GM23338 (cell line): ENCODE measurements around the gene SBK1. TPM values are rescaled to one million over a fixed set of nuclear protein-coding genes. Genes with fewer than 3 reads are reported as not detected.

Experiments used
- ATAC-seq: fragments of 200-7000 bp; cut with Tn5 transposase; 3 replicates; pipeline ENCODE4 v1.9.1; 2020
- DNase-seq: peaks from one replicate; pipeline ENCODE4 v3.0.0-alpha.2; 2015; ENCODE audit warnings: low spot score
- H2AFZ ChIP-seq: fragments of 200-600 bp; sonication (generic); 2 replicates; pipeline ENCODE4 v1.8.0; 2016; ENCODE audit warnings: antibody characterized with exemption, mild to moderate bottlenecking, moderate library complexity
- H3F3A ChIP-seq: fragments of 200-600 bp; sonication (generic); replicated peaks from 2 replicates; pipeline ENCODE4 v1.8.0; 2017; ENCODE audit warnings: antibody characterized with exemption, mixed run types, low read depth
- H3K27ac ChIP-seq: fragments of 200-600 bp; sonication (generic); 2 replicates; pipeline ENCODE4 v1.6.1; 2016; ENCODE audit warnings: low read depth
- H3K27me3 ChIP-seq: fragments of 200-600 bp; sonication (generic); 2 replicates; pipeline ENCODE4 v1.8.0; 2016; ENCODE audit warnings: mild to moderate bottlenecking, mixed run types, moderate library complexity; ENCODE audit not compliant: insufficient read depth
- H3K36me3 ChIP-seq: fragments of 200-600 bp; sonication (generic); 2 replicates; pipeline ENCODE4 v1.8.0; 2016; ENCODE audit warnings: mild to moderate bottlenecking; ENCODE audit not compliant: insufficient read depth
- H3K4me1 ChIP-seq: fragments of 200-600 bp; sonication (generic); 2 replicates; pipeline ENCODE4 v1.8.0; 2016; ENCODE audit warnings: mild to moderate bottlenecking, moderate library complexity; ENCODE audit not compliant: insufficient read depth
- H3K4me2 ChIP-seq: fragments of 200-600 bp; sonication (generic); 2 replicates; pipeline ENCODE4 v1.7.1; 2017; ENCODE audit warnings: mixed run types
- H3K4me3 ChIP-seq: fragments of 200-600 bp; sonication (generic); 2 replicates; pipeline ENCODE4 v1.6.1; 2016; ENCODE audit warnings: mixed run types
- H3K79me2 ChIP-seq: fragments of 200-600 bp; sonication (generic); replicated peaks from 2 replicates; pipeline ENCODE4 v1.8.0; 2017; ENCODE audit warnings: mild to moderate bottlenecking; ENCODE audit not compliant: insufficient read depth
- H3K9me2 ChIP-seq: fragments of 200-600 bp; sonication (generic); 2 replicates; pipeline ENCODE4 v1.8.0; 2017; ENCODE audit not compliant: insufficient read depth
- H4K20me1 ChIP-seq: fragments of 200-600 bp; sonication (generic); replicated peaks from 2 replicates; pipeline ENCODE4 v1.8.0; 2017; ENCODE audit warnings: mild to moderate bottlenecking; ENCODE audit not compliant: insufficient read depth
- H3K27ac Mint-ChIP-seq: 2 replicates; pipeline ENCODE4 v1.8.0; 2020; ENCODE audit warnings: inconsistent platforms, mild to moderate bottlenecking, moderate library complexity, mixed read lengths
- H3K27me3 Mint-ChIP-seq: 3 replicates; pipeline ENCODE4 v1.8.0; 2022; ENCODE audit warnings: low read depth, mild to moderate bottlenecking, moderate library complexity, mixed read lengths, inconsistent platforms; ENCODE audit not compliant: insufficient read depth, poor library complexity
- H3K36me3 Mint-ChIP-seq: 3 replicates; pipeline ENCODE4 v1.8.0; 2021; ENCODE audit warnings: low read depth, mild to moderate bottlenecking, inconsistent platforms, moderate library complexity, mixed read lengths
- H3K4me1 Mint-ChIP-seq: 3 replicates; pipeline ENCODE4 v1.8.0; 2020; ENCODE audit warnings: mild to moderate bottlenecking, inconsistent platforms, mixed read lengths
- H3K4me3 Mint-ChIP-seq: 3 replicates; pipeline ENCODE4 v1.8.0; 2021; ENCODE audit warnings: moderate library complexity, mild to moderate bottlenecking, inconsistent platforms, mixed read lengths
- H3K9me3 Mint-ChIP-seq: 3 replicates; pipeline ENCODE4 v1.8.0; 2020; ENCODE audit warnings: moderate library complexity, mild to moderate bottlenecking, inconsistent platforms, mixed read lengths
- CTCF ChIP-seq, 2 experiments: fragments of 200-600 bp in 1 of 2; sonication (generic) in 1 of 2; conservative IDR thresholded peaks; 2 replicates each; pipeline versions ENCODE4 v1.5.1 to v1.6.1; 2016 to 2017; ENCODE audit warnings: antibody characterized with exemption in 2 of 2, low read depth in 2 of 2, mild to moderate bottlenecking in 2 of 2, moderate library complexity in 1 of 2
- ETS1 ChIP-seq: IDR thresholded peaks from 2 replicates; pipeline ENCODE4 v1.6.1; 2016; ENCODE audit warnings: antibody characterized with exemption
- POLR2AphosphoS5 ChIP-seq: IDR thresholded peaks from 2 replicates; pipeline ENCODE4 v1.6.1; 2016; ENCODE audit warnings: antibody characterized with exemption, low read depth
- REST ChIP-seq: IDR thresholded peaks from one replicate; pipeline ENCODE4 v1.6.1; 2018; ENCODE audit warnings: antibody characterized with exemption; ENCODE audit not compliant: unreplicated experiment
- ZNF114 ChIP-seq: fragments of 250-450 bp; sonication (Bioruptor Pico); IDR thresholded peaks from 2 replicates; pipeline ENCODE4 v1.5.0; 2020; ENCODE audit warnings: mild to moderate bottlenecking, moderate library complexity
- ZNF462 ChIP-seq: fragments of 250-450 bp; sonication (Bioruptor Pico); IDR thresholded peaks from 2 replicates; pipeline ENCODE4 v1.5.0; 2020; ENCODE audit warnings: mild to moderate bottlenecking, moderate library complexity
- polyA plus RNA-seq: library from polyadenylated mRNA; unstranded; fragments of >200 nt; fragmentation: Nextera tagmentation; extraction: Ambion mirVana; gene quantifications from 2 replicates; pipeline ENCODE4 v1.2.1, GENCODE V29; 2016
- total RNA-seq: library from RNA; depleted of rRNA; stranded (reverse); fragments of >200 nt; shearing (Covaris generic); gene quantifications from 2 replicates; pipeline ENCODE4 v1.2.3, GENCODE V29; 2014

Gene SBK1
- total and polyA plus RNA-seq, 2 experiments from 2014 or later = 23.9 to 68.1 TPM

GRCh38 chr16:28273511-28273910 lies 18.8 kb upstream of the SBK1 start:
- no peaks in the 10 kb centered on the region for H3F3A ChIP-seq
- Mint-ChIP-seq H3K27me3 (peaks cover 23% of the 10 kb centered on the region), H3K9me3 (0 out of 3 replicates have a peak, but pooled peaks cover 2% of the 10 kb centered on the region), H3K4me3 (no peak overlapping the region), H3K27ac (no peak overlapping the region), H3K36me3 (no peaks in the 10 kb centered on the region), H3K4me1 (peaks cover 11% of the 10 kb centered on the region; the same call in 2 of the 3 replicates)
- no peak overlapping the region for H2AFZ ChIP-seq
- H3K36me3 ChIP-seq = no peaks in the 10 kb centered on the region
- no peaks in the 10 kb centered on the region for H3K4me1 ChIP-seq
- H3K27ac ChIP-seq = no peak overlapping the region
- no peak for ATAC-seq
- H3K4me2 ChIP-seq = no peak overlapping the region
- DNase-seq = no peak
- no peaks in the 10 kb centered on the region for H3K9me2 ChIP-seq
- H4K20me1 ChIP-seq = no peaks in the 10 kb centered on the region
- H3K27me3 ChIP-seq = peaks cover 9% of the 10 kb centered on the region
- H3K79me2 ChIP-seq = no peaks in the 10 kb centered on the region
- H3K4me3 ChIP-seq = no peak overlapping the region
- TF ChIP-seq CTCF (conservative IDR thresholded peaks at IDR 0.05; ENCODE audit: low read depth in 2 of 2) = no peak
- TF ChIP-seq ZNF114 (CRISPR knock-in tag) = no peak

GRCh38 chr16:28274676-28275075 lies 17.6 kb upstream of the SBK1 start:
- Mint-ChIP-seq H3K27me3 (peaks cover 23% of the 10 kb centered on the region), H3K4me3 (no peak overlapping the region), H3K9me3 (0 out of 3 replicates have a peak, but pooled peaks cover 2% of the 10 kb centered on the region), H3K36me3 (no peaks in the 10 kb centered on the region), H3K4me1 (peaks cover 11% of the 10 kb centered on the region; the same call in 2 of the 3 replicates), H3K27ac (no peak overlapping the region)
- Histone ChIP-seq H3F3A (no peaks in the 10 kb centered on the region), H3K9me2 (no peaks in the 10 kb centered on the region), H2AFZ (no peak overlapping the region), H4K20me1 (no peaks in the 10 kb centered on the region), H3K36me3 (no peaks in the 10 kb centered on the region), H3K79me2 (no peaks in the 10 kb centered on the region), H3K4me3 (no peak overlapping the region), H3K27ac (no peak overlapping the region), H3K4me1 (no peaks in the 10 kb centered on the region), H3K4me2 (no peak overlapping the region), H3K27me3 (peaks cover 9% of the 10 kb centered on the region)
- DNase-seq (no peak), ATAC-seq (no peak)
- TF ChIP-seq ETS1 (no peak), ZNF462 (no peak), POLR2AphosphoS5 (no peak), REST (no peak), CTCF (conservative IDR thresholded peaks at IDR 0.05; ENCODE audit: low read depth in 2 of 2) (no peak)
